HG03175 (cell line): ENCODE data around the gene S100A5.

Experiments
- ATAC-seq: cut with Tn5 transposase; IDR thresholded peaks from one replicate; pipeline ENCODE4 v1.9.1; 2021; ENCODE audit warnings: mild to moderate bottlenecking, moderate library complexity; ENCODE audit not compliant: unreplicated experiment

Gene S100A5

GRCh38 chr1:153513023-153513422, 27.7 kb downstream of the S100A5 start:
- no peak for ATAC-seq

- ATAC-seq: peak; percentile 43
Measured at GRCh38 chr1:153510984-153511410, 29.7 kb downstream of the S100A5 start.

GRCh38 chr1:153509729-153510354, 30.9 kb downstream of the S100A5 start:
- no peak for ATAC-seq

DNA sequence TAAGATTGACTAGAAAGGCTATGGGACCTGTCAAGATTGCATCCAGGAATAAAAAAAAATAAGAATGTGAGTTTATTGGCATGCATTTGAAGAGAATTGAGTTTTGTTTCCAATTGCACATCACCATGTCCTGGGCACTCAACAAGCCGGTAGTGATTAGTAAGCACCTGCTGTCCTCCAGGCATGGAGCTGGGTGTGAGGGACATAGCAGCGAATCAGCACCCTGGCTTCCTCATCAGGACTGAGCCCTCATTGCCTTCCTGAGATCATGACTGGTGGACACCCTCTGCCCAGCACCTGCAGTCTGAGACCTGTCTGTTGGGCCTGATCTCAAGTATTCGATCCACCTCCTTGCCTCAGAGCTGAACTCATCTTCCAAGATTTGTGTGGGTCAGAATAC, 31.7 kb downstream of the S100A5 start:
- ATAC-seq: no peak

GRCh38 chr1:153507926-153508583, 32.7 kb downstream of the S100A5 start:
- ATAC-seq: no peak

DNA sequence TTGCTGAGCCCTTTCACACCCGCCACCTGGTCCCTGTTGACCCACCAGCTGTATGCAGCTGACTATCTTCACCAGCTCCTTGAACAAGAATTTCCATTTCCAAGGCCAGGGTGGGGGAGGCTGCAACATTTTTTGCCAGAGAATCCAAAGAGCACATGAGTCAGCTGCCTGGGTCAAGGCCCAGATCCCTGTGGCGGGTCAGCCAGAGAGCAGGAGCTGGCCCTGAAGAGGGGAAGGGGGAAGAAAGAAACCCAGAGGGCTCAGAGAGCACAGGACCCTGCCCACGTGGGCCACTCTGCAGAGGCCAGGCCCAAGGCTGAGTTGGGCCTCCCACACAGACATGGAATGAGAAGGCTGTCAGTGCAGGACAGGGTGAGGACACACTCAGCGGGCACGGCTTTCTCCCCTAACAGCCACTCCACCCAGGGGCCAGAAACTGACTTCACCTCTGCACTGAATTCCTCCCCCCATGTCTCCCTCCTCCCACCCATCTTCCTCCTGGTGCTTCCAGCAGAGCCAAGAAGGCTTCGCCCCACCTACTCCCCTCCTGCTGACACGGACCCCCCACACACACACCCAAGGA, 33.8 kb downstream of the S100A5 start:
- ATAC-seq: no peak

GRCh38 chr1:153506386-153506785, 34.3 kb downstream of the S100A5 start:
- no peak for ATAC-seq

- ATAC-seq: no peak
Measured at GRCh38 chr1:153505576-153505975, 35.2 kb downstream of the S100A5 start.

- ATAC-seq: no peak
Measured at GRCh38 chr1:153503766-153504165, 37.0 kb downstream of the S100A5 start.

DNA sequence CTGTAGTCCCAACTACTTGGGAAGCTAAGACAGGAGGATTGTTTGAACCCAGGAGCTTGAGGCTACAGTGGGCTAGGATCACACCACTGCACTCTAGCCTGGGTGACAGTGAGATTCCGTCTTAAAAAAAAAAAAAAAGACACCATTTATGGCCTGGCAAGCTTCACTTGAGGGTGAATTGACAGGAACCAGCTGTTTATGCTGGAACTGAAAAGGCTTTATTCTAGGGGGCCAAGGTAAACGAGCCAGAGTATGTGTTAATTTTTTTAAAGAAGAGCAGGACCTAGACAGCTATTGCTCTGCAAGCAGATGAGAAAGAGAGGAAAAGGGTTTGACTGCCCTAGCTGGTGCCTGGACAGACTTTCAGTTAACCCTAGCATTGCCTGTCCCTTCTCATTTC, 42.0 kb downstream of the S100A5 start:
- ATAC-seq: no peak

DNA sequence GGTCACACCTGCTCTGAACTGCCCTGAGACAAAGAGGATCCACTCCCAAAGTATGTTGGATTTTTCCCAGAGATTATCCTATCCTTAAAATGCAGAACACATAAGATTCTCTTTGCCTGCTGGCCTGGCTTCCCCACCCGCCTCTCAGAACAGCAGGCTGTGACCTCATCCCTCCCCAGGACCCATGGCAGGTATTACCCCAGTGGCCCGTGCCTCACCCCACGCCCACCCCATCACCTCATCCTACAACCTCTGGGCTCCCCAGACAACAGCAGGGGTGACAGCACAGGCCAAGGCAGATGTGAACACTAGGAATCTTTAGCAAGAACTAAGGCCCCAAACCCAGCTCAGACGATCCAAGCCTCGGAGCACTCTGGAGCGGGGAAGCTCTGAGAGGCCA, 45.2 kb downstream of the S100A5 start:
- ATAC-seq: no peak

DNA sequence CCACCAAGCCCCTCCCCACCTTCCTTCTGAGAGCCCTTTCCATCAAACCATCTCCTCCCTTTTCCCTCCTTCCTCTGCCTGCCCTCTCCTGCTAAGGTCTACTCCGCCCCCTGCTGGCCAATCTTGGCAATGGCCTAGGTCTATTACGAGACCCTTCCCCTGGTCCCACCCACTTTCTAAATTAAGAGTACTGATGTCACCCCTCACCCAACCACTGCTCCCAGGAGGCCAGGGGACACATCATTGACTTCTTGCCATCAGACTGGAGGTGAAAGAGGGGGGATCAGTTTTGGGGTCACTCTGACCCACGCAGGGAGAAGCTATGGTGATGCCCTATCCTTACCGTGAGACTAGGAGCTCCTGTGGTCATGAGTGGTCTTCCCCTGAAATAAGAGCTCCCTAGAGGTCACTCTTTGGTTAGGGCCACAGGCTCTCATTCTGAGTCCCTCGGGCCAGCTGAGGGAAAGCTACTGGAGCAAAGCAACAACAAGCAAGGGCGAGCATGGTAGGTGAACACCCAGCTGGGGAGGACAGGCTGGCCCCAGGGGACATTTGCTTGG, 45.7 kb downstream of the S100A5 start:
- ATAC-seq: no peak

GRCh38 chr1:153493343-153493960, 47.3 kb downstream of the S100A5 start:
- no peak for ATAC-seq

GRCh38 chr1:153490272-153491051, 50.3 kb downstream of the S100A5 start:
- no peak for ATAC-seq

- no peak for ATAC-seq
Measured at GRCh38 chr1:153488731-153489130, 52.0 kb downstream of the S100A5 start.

- no peak for ATAC-seq
Measured at GRCh38 chr1:153487707-153488106, 53.0 kb downstream of the S100A5 start.
